ENCODE measurements around the gene DPH1.

GRCh38 chr17:2025622-2026309 is 4.2 kb upstream of the DPH1 start:
- TF ChIP-seq POLR2A (IDR thresholded peaks at IDR 0.05) (no peak), CTCF (IDR thresholded peaks at IDR 0.05) (peak in 2 of 3 experiments; percentile 63 to 72)
